ENCODE measurements around the gene LNP1. TPM values are rescaled to one million over a fixed set of nuclear protein-coding genes. Genes with fewer than 3 reads are reported as not detected.

LNP1 gene
- total RNA-seq, 1 experiment from 2014 or later: 3.1 TPM

DNA sequence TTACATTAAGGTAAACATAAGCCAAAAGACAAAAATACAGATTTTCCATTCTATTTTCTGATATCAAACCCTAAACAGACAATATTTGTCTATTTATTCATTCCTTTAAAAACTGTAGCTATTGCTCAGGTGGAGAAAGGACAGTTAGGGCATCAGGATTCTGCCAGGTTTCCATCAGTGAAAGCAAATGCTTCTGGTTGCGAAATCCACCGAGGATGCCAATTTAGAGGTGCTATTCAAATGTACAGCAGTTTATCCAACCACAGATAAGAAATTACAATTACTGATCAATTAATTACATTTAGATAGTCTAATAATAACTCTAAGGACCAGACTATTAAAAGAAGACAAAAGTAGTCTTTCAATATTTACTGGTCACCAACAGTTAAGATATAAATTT is 4.4 kb upstream of the LNP1 start:
- DNase-seq (ENCODE audit: extremely low read depth, low read depth): no peak

DNA sequence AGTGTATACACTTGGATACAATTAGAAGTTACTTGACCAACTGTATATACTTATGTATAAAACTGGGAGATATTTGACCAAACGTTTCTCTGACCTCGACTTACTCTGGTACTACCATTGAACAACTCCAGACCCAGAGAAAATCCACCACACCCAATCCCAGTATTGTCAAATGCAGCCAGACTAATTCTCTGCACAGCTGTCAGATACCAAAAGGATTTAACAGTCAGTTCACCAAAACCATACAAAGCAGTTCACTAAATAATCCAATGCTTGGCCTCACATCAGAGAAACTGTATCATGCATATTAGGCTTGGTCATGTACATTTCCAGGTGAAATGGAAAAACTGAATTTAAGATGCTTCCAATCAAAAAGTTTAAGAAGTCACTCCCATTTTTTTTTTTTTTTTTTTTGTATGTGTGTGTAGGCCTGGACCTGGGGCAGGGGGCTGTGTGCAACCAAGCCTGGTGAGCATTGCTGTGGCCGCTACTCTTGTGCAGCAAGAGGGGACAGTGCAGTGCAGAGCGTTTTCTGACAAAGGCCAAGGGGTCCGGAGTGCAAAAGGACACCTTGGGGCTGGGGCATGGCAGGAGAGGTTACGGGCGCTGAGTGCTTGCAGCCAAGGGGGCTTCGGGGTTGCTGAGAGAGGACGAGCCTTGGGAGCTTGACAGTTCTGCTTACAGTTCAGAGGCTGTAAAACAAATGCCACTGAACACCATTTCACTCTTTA is 1.8 kb upstream of the LNP1 start:
- DNase-seq (ENCODE audit: extremely low read depth, low read depth): no peak

DNA sequence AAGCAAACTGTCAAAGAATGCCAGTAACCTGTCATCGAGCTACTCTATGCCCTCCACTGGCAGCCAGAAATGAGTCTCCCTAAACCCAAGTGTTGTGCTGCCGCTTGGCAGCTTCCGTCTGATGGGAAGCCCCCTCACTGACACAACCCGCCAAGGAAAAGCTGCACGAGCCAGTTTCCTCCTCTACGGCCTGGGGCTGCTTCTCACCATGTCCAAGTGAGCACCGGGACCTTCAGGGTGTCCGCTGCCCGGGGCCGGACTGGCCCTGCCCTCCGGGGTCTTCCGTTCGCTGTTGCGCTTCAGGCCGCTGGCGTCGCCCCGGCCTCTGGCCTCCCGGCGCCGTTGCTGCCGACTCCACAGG is 940 bp upstream of the LNP1 start:
- DNase-seq (ENCODE audit: extremely low read depth, low read depth): no peak

DNA sequence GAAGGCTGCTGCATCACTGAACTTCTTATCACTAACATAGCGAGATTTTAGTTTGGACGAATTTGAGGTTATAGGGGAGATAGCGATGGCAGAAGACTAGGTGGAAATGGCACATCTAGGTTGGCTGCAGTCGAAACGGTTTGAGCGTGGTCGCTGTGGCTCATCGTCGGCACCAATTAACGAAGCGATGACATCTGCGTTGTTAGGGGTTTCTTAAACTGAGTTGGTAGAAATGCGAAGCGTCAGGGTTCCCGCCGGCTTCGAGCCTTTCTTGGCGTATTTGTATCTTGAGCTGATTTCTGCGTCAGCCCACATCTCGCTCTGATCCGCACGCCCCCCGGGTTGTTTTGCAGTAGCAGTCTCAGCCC is 319 bp downstream of the LNP1 start:
- no peak for DNase-seq (ENCODE audit: extremely low read depth, low read depth)

GRCh38 chr3:100402256-100402655 is 917 bp downstream of the LNP1 start:
- peak; percentile 28 for DNase-seq (ENCODE audit: extremely low read depth, low read depth)

DNA sequence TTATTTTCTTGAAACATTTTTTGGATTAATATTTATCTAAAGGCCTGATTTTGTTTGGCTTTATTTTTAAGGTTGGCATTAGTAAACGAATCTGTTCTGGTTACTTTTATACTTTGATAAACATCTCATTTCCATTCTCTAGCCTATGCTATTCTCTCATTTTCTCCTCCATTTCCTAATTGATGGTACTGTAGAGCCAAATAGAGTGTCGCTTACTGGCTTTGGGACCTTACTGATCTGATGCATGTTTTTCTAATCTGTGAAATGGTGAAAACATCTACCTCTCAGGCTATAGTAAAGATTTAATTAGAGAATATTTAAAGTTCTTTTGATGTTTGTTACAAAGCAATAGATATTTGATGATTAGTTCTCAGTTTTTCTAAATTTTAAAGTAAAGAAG is 1.6 kb downstream of the LNP1 start:
- DNase-seq (ENCODE audit: extremely low read depth, low read depth): no peak

GRCh38 chr3:100403362-100404249 is 2.3 kb downstream of the LNP1 start:
- peak; percentile 7 for DNase-seq (ENCODE audit: extremely low read depth, low read depth)

- no peak for DNase-seq (ENCODE audit: extremely low read depth, low read depth)
These were observed 2.9 kb downstream of the LNP1 start for GRCh38 chr3:100404250-100404548.

GRCh38 chr3:100407164-100407563 is 5.8 kb downstream of the LNP1 start:
- no peak for DNase-seq (ENCODE audit: extremely low read depth, low read depth)

DNA sequence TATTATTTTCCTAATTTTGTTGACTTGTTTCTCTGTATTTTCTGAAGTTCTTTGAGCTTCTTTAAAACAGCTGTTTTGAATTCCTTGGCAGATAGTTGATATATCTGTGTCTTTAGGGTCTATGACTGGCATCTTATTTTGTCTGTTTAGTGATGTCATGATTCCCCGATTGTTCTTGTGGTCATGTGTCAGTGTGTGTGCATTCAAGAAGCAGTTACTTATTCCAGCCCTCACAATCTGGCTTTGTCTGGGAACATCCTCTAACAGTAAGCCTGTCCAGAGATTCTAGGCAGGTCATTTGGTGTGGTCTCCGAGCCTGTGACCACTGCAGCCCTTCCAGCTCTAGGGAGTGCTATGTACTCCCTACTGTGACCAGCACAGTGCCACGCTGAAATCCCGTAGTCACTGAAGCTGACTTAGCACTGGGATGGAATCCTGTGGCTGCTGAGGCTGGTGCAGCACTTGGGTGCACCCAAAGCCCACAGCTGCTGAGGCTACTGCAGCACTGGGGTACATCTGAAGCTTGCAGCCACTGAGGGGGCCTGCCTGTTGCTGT is 6.7 kb downstream of the LNP1 start:
- DNase-seq (ENCODE audit: extremely low read depth, low read depth): no peak

DNA sequence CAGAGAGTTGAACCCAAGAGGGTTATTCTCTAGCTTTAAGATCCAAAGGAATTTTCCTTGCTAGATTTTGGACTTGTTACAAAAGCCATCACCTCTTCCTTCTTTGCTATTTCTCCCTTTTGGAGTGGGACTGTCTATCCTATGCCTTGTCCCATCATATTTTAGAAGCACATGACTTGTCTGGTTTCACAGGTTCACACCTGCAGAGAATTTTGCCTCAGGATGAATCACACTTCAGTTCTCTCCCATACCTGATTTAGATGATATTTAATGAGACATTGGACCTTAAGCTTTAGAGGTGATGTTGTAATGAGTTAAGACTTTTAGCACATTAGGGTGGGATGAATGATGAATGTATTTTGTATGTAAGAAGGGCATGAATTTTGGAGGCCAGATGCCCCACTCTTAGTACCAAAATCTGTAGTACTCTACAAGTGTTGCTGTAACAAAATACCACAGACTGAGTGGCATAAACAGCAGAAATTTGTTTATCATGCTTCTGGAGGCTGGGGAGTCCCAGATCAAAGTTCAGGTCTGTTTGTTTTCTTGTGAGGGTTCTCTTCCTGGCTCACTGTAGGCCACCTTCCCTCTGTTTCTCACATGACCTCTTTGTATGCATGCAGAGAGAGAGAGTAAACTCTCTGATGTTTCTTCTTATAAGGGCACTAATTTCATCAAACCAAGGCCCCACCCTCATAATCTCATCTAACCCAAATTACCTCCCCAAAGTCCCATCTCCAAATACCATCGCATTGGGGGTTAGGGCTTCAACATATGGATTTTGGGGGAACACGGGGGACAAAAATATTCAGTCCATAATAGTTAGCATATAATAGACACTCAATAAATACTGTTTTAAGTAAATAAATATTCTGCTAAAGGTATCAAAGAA is 10.0 kb downstream of the LNP1 start:
- DNase-seq (ENCODE audit: extremely low read depth, low read depth): no peak

DNA sequence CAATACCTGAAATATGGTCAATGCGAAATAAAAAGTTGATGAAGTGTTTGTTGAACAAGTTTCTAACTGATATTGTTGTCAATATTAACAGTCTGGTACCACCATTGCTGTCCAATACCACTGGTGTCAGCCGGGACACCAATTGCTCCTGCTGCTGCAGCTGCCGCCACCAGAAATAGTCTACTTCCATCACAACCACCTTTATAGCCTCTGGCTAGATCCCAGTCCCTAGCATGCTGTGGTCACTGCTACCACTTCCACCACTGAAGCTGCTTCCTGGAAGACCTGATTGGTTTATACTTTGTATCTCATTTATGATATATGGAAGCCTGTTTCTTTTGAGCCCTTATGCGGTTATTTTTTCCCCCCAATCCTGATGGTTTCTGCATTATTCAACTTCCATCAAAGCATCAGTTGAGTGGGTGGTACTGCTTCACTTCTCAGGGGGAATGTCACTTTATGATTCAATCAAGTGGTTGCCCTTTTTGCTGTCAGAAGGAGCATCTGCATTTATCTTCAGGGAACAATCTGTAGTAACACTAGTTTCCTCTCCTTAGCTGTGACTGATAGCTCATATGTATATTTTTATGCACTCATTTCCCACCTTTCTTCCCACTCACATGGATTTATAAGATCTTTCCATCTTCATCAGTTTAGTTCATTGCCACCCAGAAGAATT is 11.7 kb downstream of the LNP1 start:
- DNase-seq (ENCODE audit: extremely low read depth, low read depth): no peak

GRCh38 chr3:100413613-100414012 is 12.3 kb downstream of the LNP1 start:
- no peak for DNase-seq (ENCODE audit: extremely low read depth, low read depth)

DNA sequence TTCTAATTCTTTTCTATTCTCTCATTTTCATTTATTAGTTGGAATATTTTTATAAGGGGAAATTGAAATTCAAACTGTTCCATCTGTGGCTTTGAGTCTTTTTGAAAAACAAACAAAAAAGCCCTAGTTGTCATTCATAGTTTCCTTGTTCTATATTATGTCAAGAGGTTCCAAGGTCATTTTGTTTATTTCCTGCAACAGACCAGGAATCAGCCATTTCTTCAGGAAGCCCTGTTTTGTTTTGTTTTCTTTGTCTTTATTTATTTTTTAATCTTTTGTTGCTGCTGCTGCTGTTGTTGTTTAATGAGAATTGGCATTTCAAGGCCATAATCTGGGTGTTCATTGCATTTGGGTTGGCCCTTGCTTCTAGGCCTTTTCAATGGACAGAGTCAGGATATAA is 14.8 kb downstream of the LNP1 start:
- DNase-seq (ENCODE audit: extremely low read depth, low read depth): no peak

GRCh38 chr3:100416863-100417262 is 15.5 kb downstream of the LNP1 start:
- DNase-seq (ENCODE audit: extremely low read depth, low read depth): no peak

DNA sequence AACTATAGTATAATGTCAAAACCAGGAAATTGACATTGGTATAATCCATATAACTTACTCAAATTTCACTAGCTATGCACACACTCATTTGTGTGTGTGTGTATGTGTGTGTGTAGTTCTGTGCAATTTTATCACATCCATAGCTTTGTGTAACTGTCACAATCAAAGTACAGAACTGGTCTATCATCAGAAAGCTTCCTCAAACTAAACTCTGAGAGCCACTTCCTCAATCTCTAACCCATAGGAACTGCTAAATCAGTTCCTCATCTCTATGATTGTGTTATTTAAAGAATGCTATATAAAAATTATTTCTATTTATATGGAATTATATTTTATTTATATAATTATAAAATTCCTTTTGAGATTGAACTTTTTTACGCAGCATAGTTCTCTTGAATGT is 18.1 kb downstream of the LNP1 start:
- DNase-seq (ENCODE audit: extremely low read depth, low read depth): no peak

- no peak for DNase-seq (ENCODE audit: extremely low read depth, low read depth)
These were observed 19.5 kb downstream of the LNP1 start for GRCh38 chr3:100420885-100421284.

GRCh38 chr3:100423611-100424010 is 22.3 kb downstream of the LNP1 start:
- DNase-seq (ENCODE audit: extremely low read depth, low read depth): no peak

DNA sequence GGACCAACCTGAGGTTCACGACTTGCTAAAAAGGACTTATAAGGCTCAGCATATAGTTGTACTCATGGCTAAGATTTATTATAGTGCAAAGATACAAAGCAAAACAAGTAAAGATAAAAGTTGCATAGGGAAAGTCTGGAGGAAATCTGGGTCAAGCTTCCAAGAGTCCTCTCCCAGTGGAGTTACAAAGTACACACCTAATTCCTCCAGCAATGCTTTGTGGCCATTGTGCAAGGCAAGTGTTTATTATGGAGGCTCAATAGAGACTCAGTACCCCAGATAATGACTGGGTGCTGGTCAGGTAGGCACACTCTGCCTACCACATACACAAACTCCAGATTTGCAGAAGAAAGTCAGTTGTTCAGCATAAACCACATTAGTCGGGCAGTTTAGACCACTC is 22.9 kb downstream of the LNP1 start:
- DNase-seq (ENCODE audit: extremely low read depth, low read depth): no peak

- DNase-seq (ENCODE audit: extremely low read depth, low read depth): no peak
These were observed 24.0 kb downstream of the LNP1 start for GRCh38 chr3:100425316-100425715.
